Measurements from ENCODE around the gene RPL19.
A peak's percentile ranks its signal among the peaks of the same experiment; 100 is the strongest.

Gene RPL19

DNA sequence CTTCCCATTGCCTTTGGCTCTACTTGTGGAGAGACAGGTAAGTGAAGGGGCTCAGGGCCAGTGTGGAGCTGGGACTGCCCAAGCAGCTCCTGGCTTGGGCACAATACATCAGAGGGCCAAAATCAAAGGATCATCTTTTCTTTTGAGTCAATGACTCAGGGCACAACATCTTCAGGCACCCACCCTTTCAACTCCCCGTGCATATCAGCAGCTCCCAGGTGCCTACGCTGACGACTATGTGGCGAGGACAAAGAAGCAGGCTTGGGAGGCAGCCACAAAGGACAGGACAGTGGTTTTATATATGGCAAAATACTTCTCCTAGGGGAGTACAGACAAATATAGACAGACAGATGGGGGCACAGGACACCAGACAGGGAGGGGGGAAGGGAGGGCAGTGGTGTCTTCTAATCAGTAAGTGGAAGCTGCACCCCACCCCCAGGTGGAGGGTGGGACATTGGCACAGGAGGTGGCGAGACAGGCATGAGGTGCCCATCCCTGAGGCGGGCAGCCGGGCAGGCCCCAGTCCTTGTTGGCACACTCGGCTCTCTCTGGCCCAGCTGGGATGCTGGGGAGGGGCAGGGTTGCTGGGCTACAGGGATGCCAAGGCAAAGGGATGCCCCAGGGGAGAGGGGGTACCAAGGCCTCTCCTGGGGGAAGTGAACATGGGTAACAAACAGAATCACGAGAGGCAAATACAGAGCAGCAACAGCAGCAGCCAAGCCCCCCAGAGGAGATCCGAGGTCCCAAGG, 26.4 kb upstream of the RPL19 start:
- DNase-seq = no peak

DNA sequence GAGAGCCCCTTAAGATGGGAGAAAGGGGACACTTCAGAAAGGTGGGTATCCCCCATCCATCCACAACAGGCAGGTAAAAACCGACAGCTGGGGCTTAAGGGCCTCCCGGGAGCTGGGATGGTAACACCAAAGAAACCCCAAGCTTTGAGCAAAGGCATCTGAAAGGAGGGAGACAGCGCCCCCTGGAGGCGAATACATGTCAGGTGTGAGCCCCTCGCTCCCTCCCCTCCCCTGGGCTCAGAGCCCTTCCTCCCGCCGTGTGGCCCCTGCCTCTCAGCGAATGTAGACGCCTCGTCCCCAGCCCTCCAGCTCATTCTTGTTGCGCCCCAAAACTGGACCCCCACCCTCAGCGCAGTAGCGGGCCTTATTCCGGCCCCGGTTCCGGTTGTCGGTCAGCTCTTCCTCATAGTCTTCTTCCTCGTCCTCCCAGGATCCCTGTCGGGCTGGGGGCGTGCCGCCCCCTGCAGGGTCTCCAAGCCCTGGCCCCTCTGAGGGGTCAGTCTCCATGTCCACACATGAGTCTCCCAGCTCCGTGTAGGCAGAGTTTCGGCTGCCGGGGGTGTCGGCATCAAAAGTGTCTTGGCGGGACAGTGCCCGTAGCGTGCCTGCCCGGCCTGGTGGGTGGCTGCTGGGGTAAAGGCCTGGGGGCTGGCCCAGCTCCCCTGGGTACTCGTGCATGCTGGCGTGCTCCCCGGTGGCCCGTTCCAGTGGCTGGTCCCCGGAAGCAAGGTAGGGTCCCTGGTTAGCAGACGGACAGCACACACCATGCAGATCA, 25.0 kb upstream of the RPL19 start:
- peak; percentile 46 for DNase-seq

DNA sequence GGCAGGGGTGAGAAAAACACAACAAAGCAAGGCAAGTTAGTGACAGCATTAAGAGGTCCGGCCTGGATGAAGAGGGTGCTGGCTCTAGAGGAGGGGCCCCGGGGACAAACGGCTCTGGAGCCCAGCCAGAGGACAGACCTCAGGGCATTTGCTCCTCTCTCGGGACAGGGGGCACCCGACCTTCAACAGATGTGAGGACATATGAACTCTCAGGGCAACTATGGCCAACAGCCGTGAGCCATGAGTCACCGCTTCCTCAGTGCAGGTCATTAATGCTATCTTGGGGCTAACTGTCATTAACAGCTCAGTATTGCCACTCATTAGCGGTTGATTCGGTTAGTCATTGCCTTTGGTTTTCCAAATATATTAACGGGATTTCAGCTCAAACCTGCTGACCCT, 24.4 kb upstream of the RPL19 start:
- no peak for DNase-seq

DNA sequence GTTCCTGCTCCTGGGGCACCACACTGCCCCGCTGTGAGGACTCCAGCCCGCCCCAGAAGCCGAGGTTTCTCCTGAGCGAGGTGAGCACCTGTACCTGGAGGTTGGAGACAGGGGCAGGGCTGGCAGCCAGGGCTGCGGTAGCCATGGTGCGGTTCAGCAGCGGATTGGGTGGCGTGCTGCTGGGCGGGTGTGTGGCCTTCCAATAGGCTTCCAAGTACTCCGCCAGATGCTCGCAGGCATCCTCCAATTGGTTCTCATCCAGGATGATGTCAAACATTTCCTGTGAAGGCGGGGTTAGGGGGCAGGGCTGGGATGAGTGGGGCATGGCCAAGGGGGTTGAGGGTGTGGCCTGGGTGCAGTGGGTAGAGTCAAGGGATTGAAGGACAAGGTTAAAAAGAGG, 22.8 kb upstream of the RPL19 start:
- DNase-seq = no peak

DNA sequence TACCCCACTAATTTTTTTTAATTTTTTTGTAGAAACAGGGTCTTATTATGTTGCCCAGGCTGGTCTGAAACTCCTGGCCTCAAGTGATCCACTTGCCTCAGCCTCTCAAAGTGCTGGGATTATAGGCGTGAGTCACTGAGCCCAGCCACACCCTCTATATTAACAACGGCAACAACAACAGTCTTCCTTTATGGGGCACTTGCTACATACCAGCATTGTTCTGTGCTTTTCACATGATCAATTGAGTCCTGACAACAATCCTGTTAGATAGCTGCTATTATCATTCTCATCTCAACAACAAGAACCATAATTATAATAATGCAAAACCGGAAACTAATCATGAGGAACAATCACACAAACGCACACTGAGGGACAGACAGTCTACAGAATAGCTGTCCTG, 21.5 kb upstream of the RPL19 start:
- no peak for DNase-seq

DNA sequence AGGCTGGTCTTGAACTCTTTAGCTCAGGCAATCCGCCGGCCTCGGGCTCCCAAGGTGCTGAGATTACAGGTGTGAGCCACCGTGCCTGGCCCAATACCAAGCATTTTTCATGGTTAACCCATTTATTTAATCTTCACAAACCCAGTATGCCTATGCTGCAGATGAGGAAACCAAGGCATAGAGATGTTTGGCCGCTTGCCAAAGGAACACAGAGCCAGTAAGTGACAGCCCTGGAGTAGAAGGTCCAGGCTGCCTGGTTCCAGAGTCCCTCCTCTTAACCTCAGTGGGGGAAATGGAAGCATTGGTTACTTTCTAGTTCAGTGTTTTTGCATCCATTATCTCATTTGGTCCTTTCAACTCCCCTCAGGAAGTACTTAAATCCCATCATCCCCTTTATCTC, 18.8 kb upstream of the RPL19 start:
- no peak for DNase-seq

DNA sequence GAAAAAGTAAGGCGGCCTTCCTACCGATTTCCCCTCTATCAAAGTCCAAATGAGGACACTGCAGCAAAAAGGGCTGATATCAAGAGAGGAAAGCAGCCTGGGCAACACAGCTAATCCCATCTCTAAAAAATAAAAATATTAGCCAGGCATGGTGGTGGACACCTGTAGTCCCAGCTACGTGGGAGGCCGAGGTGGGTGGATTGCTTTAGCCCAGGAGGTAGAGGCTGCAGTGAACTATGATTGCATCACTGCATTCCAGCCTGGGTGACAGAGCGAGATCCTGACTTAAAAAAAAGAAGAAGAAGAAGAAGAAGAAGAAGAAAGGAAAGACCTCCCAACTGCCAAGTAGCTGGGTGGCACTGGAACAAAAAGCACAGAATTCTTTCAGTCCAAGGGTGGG, 17.0 kb upstream of the RPL19 start:
- no peak for DNase-seq

DNA sequence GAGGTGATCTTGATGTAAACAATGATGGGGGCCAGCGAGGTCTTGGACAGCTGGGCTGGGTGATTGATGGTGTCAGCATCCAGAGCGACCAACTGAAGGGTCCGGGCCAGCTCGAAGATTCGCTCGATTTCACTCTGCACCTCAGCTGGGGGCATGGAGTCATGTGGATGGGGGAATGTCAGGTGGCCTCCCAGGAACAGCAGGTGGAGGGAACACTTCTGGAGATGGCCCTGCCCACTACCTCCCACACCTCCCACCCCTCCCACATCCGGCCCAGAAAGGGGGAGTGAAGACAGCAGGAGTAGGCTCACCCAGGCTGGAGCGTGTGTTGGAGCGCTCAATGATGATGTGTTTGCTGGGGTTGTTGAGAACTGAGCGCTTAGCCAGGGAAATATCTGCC, 16.4 kb upstream of the RPL19 start:
- no peak for DNase-seq

DNA sequence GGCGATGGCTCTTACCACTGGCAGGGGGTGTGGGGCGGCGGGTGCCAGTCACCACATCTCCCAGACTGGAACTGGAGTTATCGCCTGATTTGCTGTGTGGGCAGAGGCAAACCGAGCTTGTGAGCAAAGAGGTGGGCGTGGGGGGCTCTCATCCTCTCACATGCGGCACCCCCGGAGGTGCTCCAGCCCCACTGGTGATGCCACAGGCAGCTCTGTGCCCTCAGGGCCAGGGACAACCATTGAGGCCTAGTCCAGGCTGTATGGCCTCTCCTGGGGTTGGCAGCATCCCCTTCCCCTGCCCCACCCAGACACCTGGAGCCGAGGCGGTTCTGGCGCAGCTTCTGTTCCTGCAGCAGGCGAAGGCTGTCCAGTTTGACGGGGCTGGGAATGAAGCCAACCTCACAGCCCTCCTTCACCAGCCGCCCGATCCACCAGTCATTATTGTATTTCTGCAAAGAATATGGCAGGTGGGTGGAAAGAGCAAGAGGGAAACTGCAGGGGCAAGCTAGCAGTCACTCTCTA, 13.5 kb upstream of the RPL19 start:
- DNase-seq = no peak

DNA sequence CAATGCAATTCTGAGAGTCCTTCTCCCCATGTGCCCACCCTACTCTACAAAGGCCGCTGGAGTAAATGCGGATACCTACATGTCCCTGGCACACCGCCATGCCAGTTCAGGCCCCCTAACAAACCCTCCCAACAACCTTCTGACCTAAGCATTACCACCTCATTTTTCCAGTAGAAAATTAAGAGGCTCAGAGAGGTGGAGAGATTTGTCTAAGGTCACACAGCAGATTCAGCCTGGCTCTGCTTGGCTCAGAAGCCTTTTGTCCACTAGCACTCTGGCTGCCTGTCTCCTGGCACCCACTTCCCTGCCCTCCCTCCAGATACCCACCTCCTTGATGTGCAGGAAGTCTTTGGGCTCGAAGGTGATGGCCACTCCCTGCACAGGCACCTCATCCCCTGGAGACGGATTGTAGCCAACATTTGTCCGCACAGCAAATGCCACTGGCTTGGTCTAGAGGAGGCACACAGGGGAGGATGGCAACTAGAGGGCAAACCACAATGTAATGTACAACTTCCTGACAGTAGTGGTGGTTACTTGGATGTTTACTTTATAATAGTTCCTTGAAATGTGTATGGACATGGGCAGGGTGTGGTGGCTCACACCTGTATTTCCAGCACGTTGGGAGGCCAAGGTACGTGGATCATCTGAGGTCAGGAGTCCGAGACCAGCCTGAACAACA, 12.8 kb upstream of the RPL19 start:
- DNase-seq = no peak

DNA sequence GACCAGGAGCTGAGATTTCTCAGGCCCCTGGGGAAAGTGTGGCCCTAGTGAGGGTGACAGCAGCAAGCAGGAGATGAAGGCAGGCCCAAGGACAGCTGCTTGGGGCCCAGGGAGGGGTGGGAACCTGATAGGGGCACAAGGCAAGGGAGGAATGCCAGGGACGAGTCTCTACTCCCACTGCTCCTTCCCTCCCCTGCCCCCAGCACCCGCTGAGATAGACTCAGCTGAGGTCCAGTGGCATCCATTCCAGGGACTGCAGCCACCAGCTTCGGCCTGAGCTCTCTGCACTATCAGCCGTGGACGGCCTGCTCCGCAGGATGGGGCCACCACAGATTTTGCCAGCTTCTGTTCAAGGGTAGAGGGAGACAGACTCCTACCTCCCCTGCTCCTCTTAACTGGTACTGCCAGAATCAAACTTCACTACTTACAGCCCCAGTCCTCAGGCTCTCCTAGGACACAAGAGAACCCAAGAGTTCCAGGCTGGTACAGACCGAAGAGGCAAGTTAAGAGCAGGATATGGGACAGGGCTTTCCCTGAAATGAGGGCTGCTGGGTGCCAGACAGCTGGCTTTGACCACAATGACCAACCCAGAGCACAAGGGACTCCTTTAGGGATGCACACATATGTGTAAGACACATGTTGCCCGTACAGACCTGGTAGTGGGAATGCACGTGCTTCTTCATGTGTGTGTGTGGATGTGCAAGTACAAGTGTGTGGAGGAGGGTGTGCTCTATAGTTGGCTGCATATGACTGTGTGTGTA, 8.2 kb upstream of the RPL19 start:
- DNase-seq = no peak

DNA sequence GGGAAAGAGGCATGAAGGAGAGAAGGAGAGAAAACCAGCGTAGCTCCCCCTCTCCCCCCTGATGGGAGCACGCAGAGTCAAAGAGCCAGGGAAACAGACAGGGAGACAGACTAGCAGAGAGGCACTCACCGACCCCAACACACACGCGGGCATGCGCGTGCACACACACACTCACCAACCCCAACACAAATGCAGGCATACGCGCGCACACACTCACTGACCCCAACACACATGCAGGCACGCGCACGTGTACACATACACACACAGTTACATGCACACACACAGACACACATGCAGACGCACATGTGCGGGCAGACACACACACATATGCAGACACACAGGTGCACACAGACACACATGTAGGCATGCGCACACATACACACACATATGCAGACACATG, 7.2 kb upstream of the RPL19 start:
- no peak for DNase-seq

DNA sequence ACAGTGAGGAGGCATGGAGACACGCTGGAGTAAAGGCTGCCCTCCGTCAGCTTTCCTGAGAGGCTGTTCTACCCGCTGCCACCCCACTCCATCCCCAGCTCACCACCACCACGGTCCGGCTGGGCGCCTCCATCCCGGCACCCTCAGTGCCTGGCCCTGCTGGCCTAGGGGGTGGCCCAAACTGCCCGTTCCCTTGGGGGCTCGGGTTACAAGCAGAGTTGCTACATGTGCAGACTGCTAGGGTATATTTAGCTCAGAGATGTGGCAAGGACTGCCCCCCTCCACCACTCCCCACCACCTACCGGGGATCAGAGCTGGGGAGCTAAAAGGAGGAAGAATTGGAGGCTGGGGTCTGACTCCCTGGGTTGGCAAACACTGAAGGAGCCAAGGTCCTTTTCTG, 6.7 kb upstream of the RPL19 start:
- DNase-seq = no peak

DNA sequence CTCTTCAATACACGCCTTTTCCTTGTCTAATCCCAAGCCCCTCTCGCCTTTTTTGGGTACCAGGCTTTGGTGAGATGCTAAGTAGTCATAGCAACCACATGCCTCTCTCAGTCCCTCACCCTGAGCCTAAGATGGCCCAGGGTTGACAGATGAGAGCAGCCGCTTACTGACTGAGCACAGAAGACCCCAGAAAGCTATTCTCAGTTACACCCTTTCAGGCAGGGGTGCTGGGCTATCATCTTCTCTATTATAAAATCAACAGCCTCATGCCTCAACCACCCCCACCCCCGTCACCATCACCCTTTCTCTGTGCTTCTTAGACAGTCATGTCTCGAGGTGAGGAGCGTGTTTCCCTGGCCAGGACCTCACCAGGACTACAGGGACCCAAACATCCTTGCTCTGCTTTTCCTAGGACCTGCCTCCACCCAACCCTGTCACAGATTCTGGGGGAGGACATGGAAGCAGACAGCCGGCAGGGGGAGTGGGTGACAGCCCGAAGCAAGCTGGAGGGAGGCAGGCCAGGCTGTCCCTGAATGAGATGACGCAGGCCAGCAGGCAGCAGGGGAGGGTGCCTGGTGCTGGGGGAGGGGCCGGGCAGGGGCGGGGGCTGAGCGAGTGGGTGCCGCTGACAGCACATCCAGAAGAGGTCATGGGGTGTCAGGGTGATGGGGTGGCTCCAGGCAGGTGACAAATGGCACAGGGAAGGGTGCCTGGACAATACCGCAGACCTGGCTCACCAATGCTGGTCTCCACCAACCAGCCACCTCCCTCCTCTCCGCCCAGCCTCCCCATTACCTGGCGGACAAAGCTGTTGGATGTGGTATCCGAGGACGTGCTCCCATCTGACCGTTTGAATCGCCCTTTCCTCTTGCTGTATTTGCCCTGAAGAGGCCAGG, 5.7 kb upstream of the RPL19 start:
- DNase-seq = no peak

DNA sequence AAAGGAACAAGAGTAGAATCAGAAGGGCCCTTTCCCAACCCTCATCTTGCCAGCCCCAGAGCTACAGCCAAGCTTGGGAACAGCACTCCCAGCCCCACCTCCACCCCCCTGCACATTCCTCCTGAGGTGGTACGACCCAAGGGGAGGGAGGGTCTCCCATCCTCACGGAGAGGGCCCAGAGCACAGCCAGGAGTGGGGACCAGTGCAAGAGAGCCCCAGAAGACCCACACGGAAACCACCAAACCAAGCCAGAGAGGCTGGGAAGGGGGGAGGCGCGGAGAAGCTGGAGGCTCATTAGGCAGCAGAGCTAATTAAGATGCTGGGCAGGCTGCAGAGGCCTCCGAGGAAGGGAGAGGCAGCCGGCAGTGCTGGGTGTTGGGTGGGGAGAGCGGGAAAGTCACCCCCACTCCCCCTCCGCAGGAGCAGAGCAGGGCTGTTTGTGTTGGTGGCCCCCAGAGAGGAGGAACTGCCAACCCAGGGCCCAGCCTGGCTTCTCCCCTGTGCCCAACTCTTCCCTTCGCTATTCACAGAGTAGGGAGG, 5.0 kb upstream of the RPL19 start:
- DNase-seq = no peak

DNA sequence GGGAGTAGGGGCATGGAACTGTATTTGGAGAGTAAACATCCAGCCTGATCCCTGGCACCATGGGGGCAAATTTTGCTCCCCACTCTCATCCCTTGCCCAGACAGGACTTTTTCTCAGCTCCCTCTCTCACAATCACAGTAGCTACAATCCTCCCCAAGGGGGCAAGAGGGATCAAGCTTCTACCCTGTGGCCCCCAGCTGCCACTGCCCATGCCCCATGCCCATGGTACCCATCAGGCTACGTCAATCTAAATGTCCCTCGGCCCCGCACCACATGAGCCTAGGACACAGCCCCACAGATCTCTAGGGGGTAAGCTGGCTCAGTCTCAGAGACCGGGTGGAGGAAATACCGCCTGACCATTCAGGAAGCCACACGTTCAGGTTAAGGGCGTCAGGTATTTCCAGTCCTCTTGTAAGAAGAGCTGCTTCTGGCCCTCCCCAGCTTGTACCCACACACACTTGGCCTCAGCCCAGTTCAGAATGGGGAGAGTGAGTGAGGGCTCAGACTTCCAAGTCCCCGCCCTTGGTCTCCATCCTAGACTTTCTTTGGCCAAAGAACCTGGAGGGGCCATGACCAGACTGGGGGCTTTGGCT, 4.4 kb upstream of the RPL19 start:
- no peak for DNase-seq

DNA sequence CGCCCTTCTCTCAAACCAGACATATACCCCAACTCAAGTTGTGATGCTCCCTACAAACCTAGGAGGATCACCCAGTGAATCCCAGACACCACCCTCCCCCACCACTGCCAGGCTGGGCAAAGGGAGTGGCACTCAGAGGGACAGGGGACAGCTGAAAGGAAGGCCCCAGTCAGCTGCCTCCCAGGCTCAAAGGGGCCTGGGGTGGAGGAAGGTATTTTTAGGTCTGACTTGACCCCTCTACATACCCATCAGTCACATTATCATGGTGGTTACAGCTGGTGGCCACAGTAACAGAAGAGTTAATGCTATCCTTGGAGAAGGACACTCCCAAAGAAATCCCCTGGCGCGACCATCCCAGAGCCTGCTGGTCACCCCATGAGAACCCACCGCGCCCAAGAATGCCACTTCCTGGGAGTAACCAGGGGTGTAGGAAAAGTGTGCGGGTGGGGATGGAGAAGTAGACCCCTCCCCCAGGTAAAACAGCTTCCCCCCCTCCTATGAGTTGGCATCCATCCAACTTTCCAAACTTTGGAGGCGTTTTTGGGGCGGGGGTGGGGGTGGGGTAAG, 3.8 kb upstream of the RPL19 start:
- DNase-seq = no peak

DNA sequence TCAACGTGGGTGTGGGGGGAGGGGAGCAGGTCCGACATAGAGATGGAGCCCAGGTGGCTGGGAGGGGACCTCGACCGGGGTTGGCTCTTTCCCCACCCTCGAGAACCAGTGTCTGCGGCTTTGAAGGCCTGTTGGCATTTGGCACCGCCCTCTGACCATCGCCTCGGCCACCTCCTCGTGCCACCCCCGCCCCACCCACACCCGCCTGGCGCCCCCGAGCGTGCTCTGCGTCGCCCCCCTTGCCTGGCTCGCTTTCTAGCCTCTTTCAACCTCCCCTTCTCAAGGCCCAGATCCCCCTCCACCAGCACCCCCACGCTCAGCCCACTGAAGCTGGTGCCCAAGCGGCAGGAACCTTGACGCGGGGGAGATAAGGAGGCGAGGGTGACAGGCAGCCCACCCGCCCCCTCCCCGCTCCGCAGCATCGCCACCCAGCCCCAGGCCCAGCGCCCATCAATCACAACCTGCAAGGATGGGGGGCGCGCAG, 3.2 kb upstream of the RPL19 start:
- no peak for DNase-seq

DNA sequence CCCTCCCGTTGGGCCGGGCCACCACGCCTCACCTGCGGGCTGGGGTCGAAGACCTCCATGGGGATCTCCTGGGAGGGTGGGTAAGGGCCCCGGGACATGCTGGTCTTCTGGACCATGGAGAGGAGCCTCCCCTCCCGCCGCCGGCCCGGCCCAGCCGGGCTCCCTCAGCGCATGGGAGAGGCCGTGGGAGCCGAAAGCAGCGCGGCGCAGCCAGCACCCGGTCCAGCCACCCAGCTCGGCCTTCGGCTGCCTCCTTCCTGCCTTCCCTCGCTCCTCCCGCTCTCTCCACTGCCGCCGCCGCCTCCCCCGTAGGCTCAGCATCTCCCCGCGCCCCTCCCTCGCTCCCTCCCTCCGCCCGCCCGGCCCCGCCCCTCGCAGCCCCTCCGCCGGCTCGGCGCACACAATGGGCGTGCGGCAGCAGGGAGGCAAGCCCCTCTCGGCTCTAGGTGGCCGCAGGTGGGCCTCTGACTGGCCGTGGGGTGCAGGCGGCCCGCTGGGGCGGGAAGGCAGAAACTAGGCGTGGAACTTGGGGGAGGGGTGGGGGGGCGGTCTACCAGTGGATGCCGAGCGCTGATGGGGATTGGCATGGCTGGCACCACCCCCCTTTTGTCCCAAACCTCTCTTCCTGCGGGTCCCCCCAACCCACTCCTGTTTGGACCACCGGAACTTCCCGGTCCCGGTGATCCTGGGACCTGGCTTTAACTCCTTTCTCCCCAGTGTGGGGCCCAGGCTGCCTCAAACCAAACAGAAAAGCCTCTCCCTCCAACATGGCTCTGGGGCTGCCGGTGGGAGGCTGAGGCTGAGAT, 2.5 kb upstream of the RPL19 start, which contains the start of gene CACNB1:
Gene CACNB1 (minus strand): TSS at position 290 of the 806 bp plus-strand sequence. CDS start 174 bp downstream, at position 116.
- peak; percentile 72 for DNase-seq

DNA sequence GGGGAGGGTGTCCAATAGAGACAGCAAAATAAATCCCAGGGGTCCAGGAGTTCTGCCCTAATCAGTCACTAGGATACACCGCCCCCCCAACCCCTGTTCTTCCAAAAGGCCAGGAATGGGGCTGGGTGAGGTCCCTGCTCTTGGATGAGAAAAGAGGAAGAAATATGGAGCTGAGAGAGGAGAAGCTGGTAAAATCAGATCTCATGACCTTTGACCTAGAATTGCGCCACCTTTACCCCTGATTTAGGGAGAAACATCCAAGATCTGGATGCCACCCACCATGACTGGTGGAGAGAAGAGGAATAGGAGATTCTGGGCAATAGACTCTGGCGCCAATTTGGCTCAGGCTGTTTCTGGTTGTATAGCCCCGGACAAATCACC, 1.9 kb upstream of the RPL19 start:
- no peak for DNase-seq
